Cardiac septum (tissue), 1 donor: ENCODE data around the gene NRF1. TPM values are rescaled to one million over a fixed set of nuclear protein-coding genes. Genes with fewer than 3 reads are reported as not detected.
"Not testable (repeated sequence)": the region's sequence is repeated elsewhere in the genome, so short reads cannot be mapped to it uniquely, and the experiment has no call there.

Experiments used
- DNase-seq: peaks from one replicate; pipeline ENCODE4 v3.0.0-alpha.2; 2020; ENCODE audit warnings: low spot score
- intact Hi-C: fragments of 100-400 bp; cut with DNase I; formaldehyde crosslinking; loops from one replicate; pipeline ENCODE4 v1.14.0; 2022
- total RNA-seq: library from RNA; stranded (reverse); fragmentation: NEBNext Ultra II Directional; extraction: Animal tissue kit (Norgen Biotek cat#: 25700); gene quantifications from one replicate; pipeline ENCODE4 v1.2.1, GENCODE V29; 2021
- donor health status: DM: no; HTN: no; CAD: no.

NRF1 gene
- total RNA-seq, 1 donor from 2014 or later = 17.0 TPM

GRCh38 chr7:129604713-129605437 lies 6.6 kb upstream of the NRF1 start:
- intact Hi-C loops = no loop called here
- no peak for DNase-seq

GRCh38 chr7:129605960-129606614 lies 5.4 kb upstream of the NRF1 start:
- no peak for DNase-seq
- intact Hi-C loops = no loop called here

GRCh38 chr7:129606803-129607202 lies 4.7 kb upstream of the NRF1 start:
- DNase-seq = no peak
- intact Hi-C loops = no loop called here

GRCh38 chr7:129607471-129608120 lies 3.9 kb upstream of the NRF1 start:
- no peak for DNase-seq
- intact Hi-C loops = no loop called here

GRCh38 chr7:129609666-129610065 lies 1.9 kb upstream of the NRF1 start:
- intact Hi-C loops = loop anchor here (10.0 kb wide), 1 partner anchor 385 kb away; the partner anchor contains the start of gene AHCYL2
- DNase-seq = no peak

GRCh38 chr7:129610709-129611245 lies 743 bp upstream of the NRF1 start:
- no peak for DNase-seq
- intact Hi-C loops = loop anchor here (10.0 kb wide), 1 partner anchor 386 kb away; the partner anchor contains the start of gene AHCYL2

- intact Hi-C loops = loop anchor here (2.0 to 10.0 kb wide), 2 partner anchors 212 to 388 kb away; partner anchors contain the start of gene AHCYL2
- DNase-seq = no peak
These were observed 844 bp downstream of the NRF1 start for GRCh38 chr7:129612112-129613015.

- no peak for DNase-seq
- intact Hi-C loops = loop anchor here (2.0 to 10.0 kb wide), 2 partner anchors 212 to 388 kb away; partner anchors contain the start of gene AHCYL2
These were observed 1.5 kb downstream of the NRF1 start for GRCh38 chr7:129613016-129613337.

GRCh38 chr7:129615018-129615417 lies 3.5 kb downstream of the NRF1 start:
- DNase-seq = no peak
- intact Hi-C loops = loop anchor here (10.0 kb wide), 1 partner anchor 390 kb away; the partner anchor contains the start of gene AHCYL2

GRCh38 chr7:129616530-129616929 lies 5.0 kb downstream of the NRF1 start:
- intact Hi-C loops = loop anchor here (10.0 kb wide), 1 partner anchor 392 kb away; the partner anchor contains the start of gene AHCYL2
- DNase-seq = no peak

- intact Hi-C loops = loop anchor here (10.0 kb wide), 1 partner anchor 392 kb away; the partner anchor contains the start of gene AHCYL2
- no peak for DNase-seq
These were observed 5.7 kb downstream of the NRF1 start for GRCh38 chr7:129617178-129617577.

- intact Hi-C loops = loop anchor here (10.0 kb wide), 1 partner anchor 393 kb away; the partner anchor contains the start of gene AHCYL2
- DNase-seq = no peak
These were observed 6.1 kb downstream of the NRF1 start for GRCh38 chr7:129617652-129618051.

- intact Hi-C loops = no loop called here
- no peak for DNase-seq
These were observed 15.4 kb downstream of the NRF1 start for GRCh38 chr7:129626896-129627295.

GRCh38 chr7:129630341-129630740 lies 18.8 kb downstream of the NRF1 start:
- intact Hi-C loops = no loop called here
- DNase-seq = no peak

GRCh38 chr7:129634361-129635034 lies 23.0 kb downstream of the NRF1 start:
- intact Hi-C loops = no loop called here
- DNase-seq = no peak

- intact Hi-C loops = no loop called here
- DNase-seq = no peak
These were observed 23.9 kb downstream of the NRF1 start for GRCh38 chr7:129635300-129636029.

GRCh38 chr7:129636030-129636550 lies 24.6 kb downstream of the NRF1 start:
- intact Hi-C loops, DNase-seq: not testable (repeated sequence)

- intact Hi-C loops = no loop called here
- no peak for DNase-seq
These were observed 25.1 kb downstream of the NRF1 start for GRCh38 chr7:129636641-129637040.
